Psoas muscle (tissue), 8 donors: ENCODE data around the gene URB1. TPM values are rescaled to one million over a fixed set of nuclear protein-coding genes. Genes with fewer than 3 reads are reported as not detected.
A peak's percentile ranks its signal among the peaks of the same experiment; 100 is the strongest.

Source experiments
- ATAC-seq, 4 donors: fragments of 200-7000 bp; cut with Tn5 transposase; one replicate each; pipeline ENCODE4 v1.9.1; 2020; ENCODE audit warnings: moderate library complexity in 3 of 4, mild to moderate bottlenecking in 2 of 4
- DNase-seq, 2 donors: peaks; one replicate each; pipeline ENCODE4 v3.0.0-alpha.2; 2020
- H3K27ac ChIP-seq: fragments of 200-600 bp; one replicate; pipeline ENCODE4 v1.8.0; 2022
- H3K27me3 ChIP-seq, 3 donors: fragments of 200-600 bp in 1 of 3; one replicate each; pipeline versions ENCODE4 v1.6.1 to v1.8.0; 2013 to 2022; ENCODE audit warnings: low read length in 2 of 3, mild to moderate bottlenecking in 2 of 3, moderate library complexity in 1 of 3; ENCODE audit not compliant: insufficient read depth in 3 of 3
- H3K36me3 ChIP-seq, 2 donors: fragments of 200-600 bp in 1 of 2; one replicate each; pipeline versions ENCODE4 v1.6.1 to v1.8.0; 2013 to 2022; ENCODE audit warnings: low read depth in 1 of 2, mild to moderate bottlenecking in 1 of 2, moderate library complexity in 1 of 2; ENCODE audit not compliant: insufficient read depth in 1 of 2
- H3K4me1 ChIP-seq: fragments of 200-600 bp; one replicate; pipeline ENCODE4 v1.8.0; 2022
- H3K4me3 ChIP-seq: fragments of 200-600 bp; one replicate; pipeline ENCODE4 v1.8.0; 2022; ENCODE audit warnings: mild to moderate bottlenecking
- H3K9me3 ChIP-seq: fragments of 200-600 bp; one replicate; pipeline ENCODE4 v1.8.0; 2022
- WGBS, 3 donors: extraction: QIAGEN DNeasy Blood & Tissue Kit; methylation state at CpG; one replicate each; pipeline versions ENCODE4 v1.1.6 to v1.1.7; 2013; 5-methylcytosine and 5-hydroxymethylcytosine counted together
- intact Hi-C, 2 donors: fragments of 100-400 bp; cut with DNase I; formaldehyde crosslinking; loops; one replicate each; pipeline versions ENCODE4 v1.11.0 to v1.14.2; 2022
- polyA plus RNA-seq, 3 donors: library from polyadenylated mRNA; stranded (reverse); fragments of 200-250 nt; gene quantifications; one replicate each; pipeline ENCODE4 v1.2.3, GENCODE V29; 2013
- total RNA-seq, 4 donors: library from RNA; stranded (reverse); fragmentation: NEBNext Ultra II Directional in 2 of 4; extraction: Animal tissue kit (Norgen Biotek cat#: 25700) in 2 of 4; gene quantifications; one replicate each; pipeline versions ENCODE4 v1.2.1 to v1.2.4, GENCODE V29; 2021 to 2023
- TF ChIP-seq, protein P1 (sequence below): fragments of 200-600 bp; IDR thresholded peaks from one replicate; pipeline ENCODE4 v1.8.0; 2022; ENCODE audit warnings: antibody characterized with exemption
- donor health status: healthy with polysubstance abuse.
- donor health status: DM: no; HTN: no; CAD: no; lungs with moderate emphysema.
- donor health status: Bipolar disorder and iron deficiency.
- donor health status: healthy.
- donor health status: DM: yes; HTN: yes; CAD: no.
- donor health status: DM: no; HTN: no; CAD: no.
- donor health status: DM: no; HTN: no; CAD: no.
- donor health status: DM: yes; HTN: yes; CAD: no.

Gene URB1
- total and polyA plus RNA-seq, 7 donors: 4.8 to 19.8 (median 12.9) TPM

DNA sequence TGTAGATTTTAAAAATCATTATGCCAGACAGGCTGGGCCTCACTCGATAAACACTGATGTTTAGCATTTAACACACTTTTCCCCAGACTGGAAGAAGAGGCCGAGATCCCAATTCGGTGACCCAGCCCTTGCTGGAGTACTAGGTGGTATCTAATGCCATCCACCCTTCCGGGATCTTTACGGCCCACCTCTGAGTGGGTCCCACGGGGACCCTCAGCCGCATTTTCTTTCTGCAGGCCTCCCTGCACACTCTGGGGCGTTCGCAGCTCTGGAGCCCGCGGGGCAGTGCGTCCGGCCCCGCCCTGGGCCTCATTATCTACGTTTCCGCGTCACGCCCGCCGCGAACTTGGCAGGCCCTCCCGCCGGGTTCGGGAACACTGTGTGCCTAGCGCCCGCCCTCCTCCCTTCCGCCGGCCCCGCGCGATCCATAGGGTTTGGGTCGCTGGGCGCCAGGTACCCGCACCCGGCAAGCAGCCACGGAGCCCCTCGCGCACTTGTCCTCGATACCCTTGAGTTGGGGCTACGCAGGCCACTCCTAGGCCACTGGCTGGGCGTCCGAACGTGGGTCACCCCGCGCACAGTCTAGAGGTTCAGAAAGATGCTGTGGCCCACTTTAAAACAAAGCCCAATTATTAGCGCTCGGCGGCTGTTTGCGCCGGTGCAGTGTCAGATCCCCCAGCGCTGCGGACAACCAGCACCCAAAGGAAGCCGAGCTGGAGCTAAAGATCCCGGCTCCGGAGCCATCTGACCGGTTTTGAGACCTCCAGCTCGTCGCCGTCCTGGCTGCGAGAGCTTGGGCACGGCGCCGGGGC, 18.7 kb upstream of the URB1 start:
- H3K36me3 ChIP-seq: no peaks in the 10 kb centered on the region
- peak overlapping the region; percentile 86 for H3K4me3 ChIP-seq
- WGBS, 3 donors: 2 to 4% (median 3%) methylated on average over 56 to 63 of the region's 63 CpGs
- no peaks in the 10 kb centered on the region for H3K27me3 ChIP-seq
- DNase-seq: peak; percentile 93 to 95
- no peaks in the 10 kb centered on the region for H3K9me3 ChIP-seq
- ATAC-seq: peak; percentile 78 to 92 (median 89)
- H3K27ac ChIP-seq: peak overlapping the region; percentile 82
- intact Hi-C loops: loop anchor here (2.0 to 5.0 kb wide), 2 partner anchors 46 to 157 kb away; no protein-coding TSS in a partner anchor
- TF ChIP-seq, protein P1, sequence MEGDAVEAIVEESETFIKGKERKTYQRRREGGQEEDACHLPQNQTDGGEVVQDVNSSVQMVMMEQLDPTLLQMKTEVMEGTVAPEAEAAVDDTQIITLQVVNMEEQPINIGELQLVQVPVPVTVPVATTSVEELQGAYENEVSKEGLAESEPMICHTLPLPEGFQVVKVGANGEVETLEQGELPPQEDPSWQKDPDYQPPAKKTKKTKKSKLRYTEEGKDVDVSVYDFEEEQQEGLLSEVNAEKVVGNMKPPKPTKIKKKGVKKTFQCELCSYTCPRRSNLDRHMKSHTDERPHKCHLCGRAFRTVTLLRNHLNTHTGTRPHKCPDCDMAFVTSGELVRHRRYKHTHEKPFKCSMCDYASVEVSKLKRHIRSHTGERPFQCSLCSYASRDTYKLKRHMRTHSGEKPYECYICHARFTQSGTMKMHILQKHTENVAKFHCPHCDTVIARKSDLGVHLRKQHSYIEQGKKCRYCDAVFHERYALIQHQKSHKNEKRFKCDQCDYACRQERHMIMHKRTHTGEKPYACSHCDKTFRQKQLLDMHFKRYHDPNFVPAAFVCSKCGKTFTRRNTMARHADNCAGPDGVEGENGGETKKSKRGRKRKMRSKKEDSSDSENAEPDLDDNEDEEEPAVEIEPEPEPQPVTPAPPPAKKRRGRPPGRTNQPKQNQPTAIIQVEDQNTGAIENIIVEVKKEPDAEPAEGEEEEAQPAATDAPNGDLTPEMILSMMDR: no peak
- peaks cover 7% of the 10 kb centered on the region for H3K4me1 ChIP-seq

DNA sequence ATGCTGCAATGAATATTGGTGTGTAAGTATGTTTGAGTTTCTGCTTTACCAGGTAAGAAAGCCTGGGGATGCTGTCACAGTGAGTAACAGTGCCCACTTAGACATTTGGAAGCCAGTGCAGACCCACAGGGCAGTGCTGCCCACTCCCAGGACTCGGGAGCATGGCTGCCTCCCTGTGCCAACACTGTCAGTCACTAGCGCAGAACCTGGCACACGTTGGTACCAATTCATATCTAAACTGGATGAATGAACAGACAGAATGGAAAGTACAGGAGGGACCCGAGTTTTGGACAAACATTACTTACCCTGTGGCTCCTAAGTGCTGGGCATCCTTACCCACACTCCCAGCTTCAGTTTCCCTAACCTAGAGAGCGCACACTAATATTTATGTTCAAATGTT, 18.1 kb upstream of the URB1 start:
- 64 to 81% (median 64%) methylated on average over 5 of the region's 5 CpGs for WGBS, 3 donors
- no peak for DNase-seq
- H3K27ac ChIP-seq: peak overlapping the region; percentile 82

DNA sequence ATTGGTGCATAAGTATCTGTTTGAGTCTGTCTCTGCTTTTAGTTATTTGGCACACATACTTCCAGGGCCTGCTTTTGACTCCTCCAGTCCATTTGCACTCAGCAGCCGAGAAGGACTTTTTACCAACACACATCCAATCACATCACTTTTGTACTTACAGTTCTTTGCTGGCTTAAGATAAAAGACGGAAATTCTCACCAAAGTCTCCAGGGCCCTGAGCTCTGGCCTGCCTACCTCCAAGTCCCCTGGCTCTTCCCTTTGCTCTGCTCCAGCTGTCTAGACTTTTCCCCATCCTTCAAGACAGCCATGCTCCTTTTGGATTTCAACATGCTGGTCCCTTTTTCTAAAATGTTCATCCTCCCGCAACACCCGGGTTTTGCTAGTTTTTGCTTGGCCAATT, 17.5 kb upstream of the URB1 start:
- H3K36me3 ChIP-seq: no peaks in the 10 kb centered on the region
- WGBS, 3 donors: 57 to 83% (median 71%) methylated on average over 4 of the region's 4 CpGs
- peaks cover 7% of the 10 kb centered on the region for H3K4me1 ChIP-seq
- DNase-seq: no peak
- TF ChIP-seq, protein P1: no peak
- no peaks in the 10 kb centered on the region for H3K9me3 ChIP-seq
- H3K27ac ChIP-seq: peak overlapping the region; percentile 82
- intact Hi-C loops: loop anchor here (2.0 to 5.0 kb wide), 2 partner anchors 47 to 159 kb away; no protein-coding TSS in a partner anchor
- ATAC-seq: no peak
- no peak overlapping the region for H3K4me3 ChIP-seq
- H3K27me3 ChIP-seq: no peaks in the 10 kb centered on the region

More for the DNA sequence above, 18.1 kb upstream of the URB1 start:
- TF ChIP-seq, protein P1: no peak
- H3K4me3 ChIP-seq: peak overlapping the region; percentile 86
- no peaks in the 10 kb centered on the region for H3K9me3 ChIP-seq
- no peaks in the 10 kb centered on the region for H3K36me3 ChIP-seq
- ATAC-seq: no peak
- intact Hi-C loops: loop anchor here (2.0 to 5.0 kb wide), 2 partner anchors 46 to 158 kb away; no protein-coding TSS in a partner anchor
- H3K4me1 ChIP-seq: peaks cover 7% of the 10 kb centered on the region
- no peaks in the 10 kb centered on the region for H3K27me3 ChIP-seq

DNA sequence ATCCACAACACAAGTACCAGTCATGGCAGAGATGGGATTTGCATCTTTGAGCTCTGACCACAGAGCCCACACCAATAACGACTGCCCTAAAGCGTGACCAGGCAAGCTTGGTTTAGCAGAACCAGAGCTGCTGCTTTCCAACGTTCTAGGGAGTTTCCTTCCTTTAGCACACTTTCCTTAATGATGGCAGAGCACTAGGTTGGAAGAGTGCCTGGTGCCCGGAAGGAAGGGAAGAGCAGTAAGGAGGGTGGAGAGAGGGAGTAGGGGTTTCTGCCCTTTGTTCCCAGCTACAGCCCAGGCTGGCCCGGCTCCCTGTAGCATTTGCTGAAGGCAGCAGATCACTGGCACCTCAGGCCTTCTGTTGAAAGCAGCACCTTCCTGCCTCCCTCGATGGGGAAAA, 13.6 kb upstream of the URB1 start:
- DNase-seq: no peak
- intact Hi-C loops: loop anchor here in 1 of 2 donors (10.0 kb wide), 1 partner anchor 198 kb away; no protein-coding TSS in a partner anchor
- TF ChIP-seq, protein P1: no peak
- Histone ChIP-seq H3K27me3 (no peaks in the 10 kb centered on the region), H3K4me1 (peaks cover 6% of the 10 kb centered on the region), H3K27ac (no peak overlapping the region), H3K9me3 (no peaks in the 10 kb centered on the region), H3K4me3 (no peak overlapping the region), H3K36me3 (no peaks in the 10 kb centered on the region)
- ATAC-seq: no peak
- 36 to 42% (median 36%) methylated on average over 6 of the region's 6 CpGs for WGBS, 3 donors
